Gastroesophageal sphincter (tissue), 4 donors: Measurements from ENCODE around the gene LMNA. TPM values are rescaled to one million over a fixed set of nuclear protein-coding genes. Genes with fewer than 3 reads are reported as not detected.
"Not testable (repeated sequence)": the region's sequence is repeated elsewhere in the genome, so short reads cannot be mapped to it uniquely, and the experiment has no call there.

Experiments used
- ATAC-seq: fragments of 150-250 bp; one replicate; pipeline ENCODE4 v1.9.1; 2016; ENCODE audit warnings: mild to moderate bottlenecking, moderate library complexity
- H3K27ac ChIP-seq, 4 donors: fragments of 200-600 bp; sonication (generic) in 3 of 4; 1 replicate in 3 of 4; 2 replicates in 1 of 4; pipeline ENCODE4 v1.5.1; 2016 to 2019
- H3K27me3 ChIP-seq: fragments of 200-600 bp; sonication (generic); one replicate; pipeline ENCODE4 v1.5.1; 2019
- H3K36me3 ChIP-seq, 2 donors: fragments of 200-600 bp; sonication (generic); one replicate each; pipeline ENCODE4 v1.5.1; 2019; ENCODE audit warnings: control low read depth in 1 of 2
- H3K4me1 ChIP-seq, 3 donors: fragments of 200-600 bp; sonication (generic); 1 replicate in 2 of 3; 2 replicates in 1 of 3; pipeline ENCODE4 v1.5.1; 2016 to 2019; ENCODE audit warnings: control low read depth in 2 of 3
- H3K4me3 ChIP-seq, 2 donors: fragments of 200-600 bp; sonication (generic); one replicate each; pipeline ENCODE4 v1.5.1; 2019; ENCODE audit warnings: mild to moderate bottlenecking in 1 of 2, moderate library complexity in 1 of 2
- H3K9me3 ChIP-seq, 3 donors: fragments of 200-600 bp; sonication (generic); one replicate each; pipeline ENCODE4 v1.5.1; 2017 to 2019; ENCODE audit warnings: control low read depth in 2 of 3
- CTCF ChIP-seq, 4 experiments: fragments of 200-600 bp in 2 of 4; fragments of 450-650 bp in 2 of 4; sonication (generic) in 1 of 4; IDR thresholded peaks; one replicate each; pipeline ENCODE4 v1.5.1; 2017 to 2019; ENCODE audit warnings: antibody characterized with exemption in 4 of 4, mild to moderate bottlenecking in 2 of 4, moderate library complexity in 2 of 4
- EP300 ChIP-seq: sonication (generic); formaldehyde crosslinking; IDR thresholded peaks from one replicate; pipeline ENCODE4 v1.6.1; 2017; ENCODE audit warnings: antibody characterized with exemption, mild to moderate bottlenecking
- POLR2A ChIP-seq, 2 donors: fragments of 450-650 bp; IDR thresholded peaks; one replicate each; pipeline ENCODE4 v1.6.1; 2017; ENCODE audit warnings: antibody characterized with exemption in 2 of 2, mild to moderate bottlenecking in 2 of 2, moderate library complexity in 1 of 2
- POLR2AphosphoS5 ChIP-seq: sonication (generic); formaldehyde crosslinking; IDR thresholded peaks from one replicate; pipeline ENCODE4 v1.6.1; 2017; ENCODE audit warnings: antibody characterized with exemption
- WGBS, 2 donors: methylation state at CpG; one replicate each; pipeline ENCODE4 v1.1.5; 2018; ENCODE audit warnings: low coverage in 1 of 2; 5-methylcytosine and 5-hydroxymethylcytosine counted together
- total RNA-seq, 4 donors: library from RNA; depleted of rRNA; stranded (reverse); fragments of >200 nt; gene quantifications; one replicate each; pipeline ENCODE4 v1.1.0, GENCODE V29; 2016

Gene LMNA
- total RNA-seq, 4 donors from 2014 or later = 327 to 617 (median 519) TPM

- WGBS, 2 donors = 82 to 100% methylated on average over 2 of the region's 3 CpGs
- Histone ChIP-seq H3K36me3 (no peaks in the 10 kb centered on the region), H3K27me3 (no peaks in the 10 kb centered on the region), H3K4me1 (peaks cover 0 to 1% (median 0%) of the 10 kb centered on the region in 3 donors), H3K4me3 (no peak overlapping the region), H3K27ac (no peak overlapping the region), H3K9me3 (no peaks in the 10 kb centered on the region)
- ATAC-seq = no peak
- TF ChIP-seq POLR2A (IDR thresholded peaks at IDR 0.05) = no peak
Measured at GRCh38 chr1:156069490-156070455, 44.7 kb upstream of the LMNA start.

DNA sequence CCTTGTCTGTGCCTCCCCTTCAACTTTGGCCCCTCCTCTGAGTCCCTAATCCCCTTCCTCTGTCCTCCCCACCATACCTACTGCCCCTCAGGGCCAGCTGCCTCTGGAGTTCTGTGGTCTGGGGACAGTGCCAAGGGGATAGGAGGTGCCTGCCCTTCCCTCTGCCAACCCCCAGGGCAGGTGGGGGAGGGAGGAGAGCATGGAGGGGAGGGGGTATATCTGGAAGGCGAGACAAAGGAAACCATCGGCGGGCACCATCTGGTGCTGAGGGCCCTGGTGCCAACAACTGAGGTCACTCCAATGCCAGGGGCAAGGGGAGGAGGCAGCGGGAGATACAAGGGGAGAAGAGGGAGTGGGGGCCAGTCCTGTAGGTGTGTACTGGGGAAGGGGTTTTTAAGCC is 44.0 kb upstream of the LMNA start:
- Histone ChIP-seq H3K27me3 (no peaks in the 10 kb centered on the region), H3K4me1 (peaks cover 0 to 9% (median 0%) of the 10 kb centered on the region in 3 donors), H3K36me3 (no peaks in the 10 kb centered on the region), H3K4me3 (no peak overlapping the region), H3K27ac (no peak overlapping the region), H3K9me3 (no peaks in the 10 kb centered on the region)
- no peak for ATAC-seq
- TF ChIP-seq POLR2A (IDR thresholded peaks at IDR 0.05) = no peak
- no peak for TF ChIP-seq EP300
- TF ChIP-seq CTCF (IDR thresholded peaks at IDR 0.05) = no peak
- TF ChIP-seq POLR2AphosphoS5 = no peak
- WGBS, 2 donors = 43% methylated on average over 3 of the region's 4 CpGs; no CpG with 5 or more reads in 1 of the 2 donors

DNA sequence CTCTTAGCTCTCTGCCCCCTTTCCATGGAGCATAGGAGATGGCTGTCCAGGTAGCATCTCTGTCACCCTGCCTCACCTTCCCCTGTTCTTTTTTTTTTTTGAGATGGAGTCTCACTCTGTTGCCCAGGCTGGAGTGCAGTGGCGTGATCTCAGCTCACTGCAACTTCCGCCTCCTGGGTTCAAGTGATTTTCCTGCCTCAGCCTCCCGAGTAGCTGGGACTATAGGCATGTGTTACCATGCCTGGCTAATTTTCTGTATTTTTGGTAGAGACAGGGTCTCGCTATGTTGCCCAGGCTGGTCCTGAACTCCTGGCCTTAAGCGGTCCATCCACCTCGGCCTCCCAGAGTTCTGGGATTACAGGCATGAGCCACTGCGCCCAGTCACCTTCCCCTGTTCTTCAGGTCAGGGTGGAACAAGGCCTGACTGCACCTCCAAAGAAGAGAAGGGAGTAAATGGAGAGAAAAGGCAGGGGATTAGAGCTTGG is 43.1 kb upstream of the LMNA start:
- not testable (repeated sequence) for H3K27me3 ChIP-seq, H3K27ac ChIP-seq, ATAC-seq, H3K9me3 ChIP-seq, H3K36me3 ChIP-seq, H3K4me3 ChIP-seq
- 20 to 81% methylated on average over 1 to 4 of the region's 7 CpGs for WGBS, 2 donors
- peaks cover 0 to 17% (median 3%) of the 10 kb centered on the region in 3 donors for H3K4me1 ChIP-seq

GRCh38 chr1:156072251-156072650 is 42.3 kb upstream of the LMNA start:
- H3K27me3 ChIP-seq = no peaks in the 10 kb centered on the region
- no peak for ATAC-seq
- H3K36me3 ChIP-seq = no peaks in the 10 kb centered on the region
- no peak overlapping the region for H3K4me3 ChIP-seq
- no peaks in the 10 kb centered on the region for H3K9me3 ChIP-seq
- peaks cover 0 to 26% (median 3%) of the 10 kb centered on the region in 3 donors for H3K4me1 ChIP-seq
- no peak overlapping the region for H3K27ac ChIP-seq
- TF ChIP-seq EP300 = no peak
- TF ChIP-seq CTCF (IDR thresholded peaks at IDR 0.05) = no peak
- no peak for TF ChIP-seq POLR2AphosphoS5
- WGBS, 2 donors = 0 to 83% methylated on average over 1 to 3 of the region's 6 CpGs

- WGBS, 2 donors = 0% methylated on average over 1 of the region's 1 CpG; no CpG with 5 or more reads in 1 of the 2 donors
- no peaks in the 10 kb centered on the region for H3K27me3 ChIP-seq
- H3K4me1 ChIP-seq = peaks cover 0 to 27% (median 3%) of the 10 kb centered on the region in 3 donors
- TF ChIP-seq POLR2AphosphoS5 (no peak), EP300 (no peak), CTCF (IDR thresholded peaks at IDR 0.05) (no peak), POLR2A (IDR thresholded peaks at IDR 0.05) (no peak)
- H3K9me3 ChIP-seq = no peaks in the 10 kb centered on the region
- no peak overlapping the region for H3K4me3 ChIP-seq
- H3K36me3 ChIP-seq = no peaks in the 10 kb centered on the region
- ATAC-seq = no peak
- H3K27ac ChIP-seq = no peak overlapping the region
Measured at GRCh38 chr1:156073110-156073687, 41.3 kb upstream of the LMNA start.
